Stimulated activated CD4-positive, alpha-beta T cell treated with anti-CD3 and anti-CD28 coated beads, Interleukin-12 subunit alpha, Interleukin-12 subunit beta, amount 100 ng/mL, for 48 hours (primary cell): ENCODE measurements around the gene MLN.

Experiments
- DNase-seq, 3 donors: peaks; one replicate each; pipeline ENCODE4 v3.0.0-alpha.2; 2020; ENCODE audit warnings: low read depth in 2 of 3, low spot score in 1 of 3

MLN gene

DNA sequence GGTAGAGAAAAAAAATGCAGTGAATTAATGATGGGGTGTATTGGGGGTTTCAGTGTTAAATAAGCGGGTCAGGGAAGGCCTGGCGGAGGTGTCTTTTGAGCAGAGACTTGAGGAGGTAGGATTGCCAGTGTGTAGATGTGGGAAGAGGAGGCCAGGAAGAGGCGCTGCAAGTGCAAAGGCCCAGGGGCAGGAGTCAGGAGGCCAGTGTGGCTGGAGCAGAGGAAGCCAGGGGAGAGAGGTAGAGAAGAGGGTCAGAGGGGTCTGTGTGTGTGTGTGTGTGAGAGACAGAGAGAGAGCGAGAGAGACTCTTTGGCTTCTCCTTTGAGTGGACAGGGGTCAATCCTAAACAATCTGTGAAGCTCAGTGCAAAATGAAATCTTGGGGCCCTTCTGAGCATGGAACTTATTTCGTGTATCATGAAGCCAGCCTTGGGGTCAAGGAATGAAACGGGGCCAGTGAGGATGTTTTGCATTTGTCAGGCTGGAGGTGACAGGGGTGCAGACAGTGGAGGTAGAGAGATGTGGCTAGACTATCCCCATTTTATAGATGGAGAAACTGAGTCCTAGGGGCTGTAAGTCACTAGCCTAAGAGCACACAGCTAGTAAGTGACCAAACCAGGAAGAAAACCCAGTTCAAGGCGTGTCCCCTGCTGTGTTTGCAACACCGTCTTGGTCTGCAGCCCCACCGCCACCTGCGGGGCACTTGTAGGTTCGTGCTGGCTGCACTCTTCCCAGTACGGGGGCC, 47.4 kb downstream of the MLN start:
- DNase-seq, result no peak

DNA sequence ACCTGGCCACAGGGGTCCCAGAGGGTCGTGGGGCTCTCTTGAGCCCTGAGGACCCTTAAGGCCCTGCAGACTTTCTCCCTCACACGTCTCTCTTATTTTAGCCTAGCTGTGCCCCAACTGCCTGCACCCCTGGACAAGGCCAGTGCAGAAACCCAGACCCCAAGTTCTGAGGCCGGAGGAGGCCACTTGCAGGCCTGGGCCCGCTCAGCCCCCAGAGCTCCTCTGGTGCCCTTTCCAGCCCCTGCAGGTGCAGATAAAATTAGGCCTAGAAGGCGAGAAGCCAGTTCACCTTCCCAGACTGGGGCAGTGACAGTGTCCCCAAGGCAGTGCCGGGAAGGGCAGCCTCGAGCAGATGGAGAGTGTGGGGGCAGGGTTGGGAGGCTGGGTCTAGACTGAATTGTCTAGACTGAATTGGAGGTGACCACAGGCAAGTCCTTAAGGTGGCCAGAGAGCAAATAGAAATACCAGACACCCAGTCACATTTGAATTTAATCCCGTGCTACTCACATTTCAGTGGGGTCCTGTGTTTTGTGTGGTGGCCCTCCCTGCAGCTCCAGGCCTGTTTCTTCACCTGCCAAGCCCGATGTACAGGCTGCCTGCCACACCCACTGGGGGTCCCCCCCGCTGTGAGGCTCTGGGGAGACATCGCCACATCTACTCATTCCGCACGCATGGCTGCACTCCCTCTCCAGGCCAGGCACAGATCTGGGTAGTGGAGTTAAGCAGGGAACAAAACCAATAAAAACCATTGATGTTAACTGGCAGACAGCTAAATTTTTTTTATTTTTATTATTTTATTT, 48.5 kb downstream of the MLN start:
- no peak for DNase-seq

DNA sequence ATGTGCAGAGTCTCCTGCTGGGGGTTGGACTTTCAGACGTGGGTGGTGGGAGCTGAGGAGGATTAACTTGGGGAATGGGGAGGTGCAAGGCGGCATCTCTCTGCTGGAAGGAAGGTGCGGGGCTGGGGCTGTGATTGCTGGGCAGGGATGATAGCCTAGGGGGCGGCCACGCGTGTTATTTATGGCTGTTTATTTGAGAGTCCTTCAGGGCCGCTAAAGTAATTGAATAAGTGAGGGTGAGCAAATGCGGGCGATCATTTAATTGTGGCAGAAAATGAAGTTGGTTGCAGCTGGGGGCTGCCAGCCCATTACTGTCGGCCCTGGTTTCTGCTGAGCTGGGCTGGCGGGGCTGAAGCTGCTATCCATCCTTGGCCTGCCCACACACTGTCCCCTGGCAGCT, 49.6 kb downstream of the MLN start:
- no peak for DNase-seq

DNA sequence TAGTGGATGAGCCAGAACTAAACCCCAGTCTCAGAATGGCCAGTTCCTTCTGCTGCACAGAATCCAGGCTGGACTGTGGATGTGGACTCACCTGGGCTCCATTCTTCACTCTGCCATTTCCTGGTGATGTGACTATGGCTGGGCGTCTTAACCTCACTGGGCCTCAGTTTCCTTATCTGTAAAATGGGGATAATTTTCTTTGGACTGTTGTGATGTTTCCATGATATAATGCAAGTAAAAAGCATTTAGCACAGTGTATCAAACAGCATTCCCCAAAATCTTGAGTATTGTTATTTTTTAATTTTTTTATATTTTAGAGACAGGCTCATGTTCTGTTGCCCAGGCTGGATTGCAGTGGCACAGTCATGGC, 51.2 kb downstream of the MLN start:
- no peak for DNase-seq

DNA sequence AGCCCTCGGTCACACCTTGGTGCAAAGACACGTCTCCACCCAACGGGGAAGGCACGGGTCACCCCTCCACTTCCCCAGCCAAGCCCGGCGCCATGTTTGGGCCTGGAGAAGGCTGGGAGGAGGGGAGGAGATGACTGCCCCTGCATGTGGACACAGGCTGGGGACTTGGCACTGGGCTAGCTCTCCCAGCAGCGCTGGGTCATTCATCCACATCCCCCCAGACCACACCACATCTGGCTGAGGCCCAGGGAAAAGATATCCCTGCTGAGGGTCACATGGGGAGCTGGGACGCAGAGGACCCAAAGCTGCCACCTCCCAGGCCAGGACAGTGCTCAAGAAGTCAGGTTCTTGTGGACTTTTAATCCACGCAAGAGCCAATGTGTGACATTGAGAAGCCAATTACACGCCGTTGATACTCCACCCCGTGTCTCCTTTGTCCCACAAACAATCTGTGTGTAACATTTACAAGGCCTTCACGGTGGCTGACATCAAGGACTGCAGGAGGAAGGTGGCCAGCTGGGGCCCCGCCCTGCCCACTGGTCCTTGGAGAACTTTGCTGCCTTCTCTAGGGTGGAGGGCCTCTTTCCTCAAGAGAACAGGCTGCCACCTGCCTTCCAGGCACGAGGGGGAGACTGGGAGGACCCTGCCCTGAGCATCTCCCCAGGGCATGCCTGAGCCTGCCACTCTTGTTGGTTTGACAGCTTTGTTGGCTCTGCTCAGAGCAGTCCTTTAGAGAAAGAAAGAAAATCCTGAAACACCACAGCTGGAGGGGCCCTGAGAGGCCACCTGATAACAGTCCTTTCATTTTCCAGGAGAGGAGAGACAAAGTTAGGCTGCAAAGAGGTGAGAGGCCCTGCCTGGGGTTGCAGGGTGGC, 51.8 kb downstream of the MLN start:
- no peak for DNase-seq

DNA sequence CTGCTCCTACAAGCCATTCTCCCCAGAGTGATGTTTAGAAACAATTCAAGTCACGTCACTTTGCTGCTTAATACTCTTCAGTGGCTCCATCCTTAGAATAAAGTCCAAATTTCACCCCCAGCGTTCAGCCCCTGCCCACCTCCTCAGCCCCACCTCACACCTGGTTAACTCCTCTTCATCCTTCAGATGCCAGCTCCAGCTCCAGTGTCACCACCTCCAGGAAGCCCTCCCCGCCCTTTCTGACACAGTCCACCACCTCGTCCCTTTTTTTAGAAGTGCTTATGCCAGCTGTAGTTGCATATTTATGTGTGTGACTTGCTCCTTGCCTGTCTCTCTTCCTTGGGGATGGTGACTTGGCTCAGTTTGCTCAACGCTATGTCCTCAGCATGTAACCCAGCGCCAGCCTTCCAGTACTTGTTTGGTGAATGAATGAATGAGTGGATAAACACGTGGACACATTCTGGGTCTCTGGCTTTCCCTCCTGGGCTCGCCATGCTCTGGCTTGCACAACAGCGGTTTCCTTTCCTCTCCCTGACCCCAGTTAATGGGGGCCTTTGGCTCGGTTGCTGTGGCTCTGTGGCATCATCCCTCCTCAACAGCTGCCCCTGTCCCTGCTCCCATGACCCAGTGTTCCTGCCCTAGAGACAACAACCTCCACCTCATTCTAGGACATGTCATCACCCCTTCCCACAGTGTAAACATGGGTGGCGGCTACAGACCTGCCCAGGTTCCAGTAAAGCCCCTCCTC, 53.4 kb downstream of the MLN start:
- no peak for DNase-seq

DNA sequence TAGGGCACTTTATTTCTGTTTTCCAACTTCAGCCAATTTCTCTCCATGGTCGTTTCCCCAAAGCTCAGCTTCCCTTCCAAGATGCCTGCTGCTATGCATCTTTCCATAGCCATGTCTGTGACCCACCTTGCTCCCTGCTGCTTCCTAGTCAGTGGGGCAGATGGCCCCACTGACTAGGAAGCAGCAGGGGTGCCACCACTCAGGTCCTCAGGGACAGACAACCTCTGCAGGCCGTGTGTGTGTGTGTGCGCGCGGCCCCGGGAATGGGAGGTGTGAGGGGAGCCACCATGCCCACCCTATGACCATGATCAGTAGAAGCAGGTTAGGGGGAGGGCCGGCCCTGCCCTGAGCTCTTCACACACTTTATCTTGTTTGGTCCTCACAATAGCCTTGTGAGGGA, 54.4 kb downstream of the MLN start:
- no peak for DNase-seq

DNA sequence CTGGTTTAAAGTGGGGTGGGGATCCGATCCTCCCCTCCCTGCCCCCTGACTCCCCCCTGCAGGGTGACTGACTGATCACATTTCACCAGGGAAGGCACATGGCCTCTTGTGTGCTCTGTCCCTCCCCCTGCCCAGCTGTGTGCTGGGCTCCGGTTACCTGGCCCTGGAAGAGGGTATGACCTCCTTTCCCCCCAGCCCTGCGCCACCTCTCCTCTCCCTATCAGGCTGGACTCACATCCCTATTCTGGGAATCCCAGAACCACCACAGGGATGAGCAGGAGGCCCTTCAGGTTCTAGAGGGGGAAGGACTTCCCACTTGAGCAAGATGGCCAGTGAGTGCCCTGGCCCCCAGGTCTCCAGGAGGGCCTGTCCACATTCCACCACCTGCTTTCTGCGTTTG, 55.0 kb downstream of the MLN start:
- no peak for DNase-seq

DNA sequence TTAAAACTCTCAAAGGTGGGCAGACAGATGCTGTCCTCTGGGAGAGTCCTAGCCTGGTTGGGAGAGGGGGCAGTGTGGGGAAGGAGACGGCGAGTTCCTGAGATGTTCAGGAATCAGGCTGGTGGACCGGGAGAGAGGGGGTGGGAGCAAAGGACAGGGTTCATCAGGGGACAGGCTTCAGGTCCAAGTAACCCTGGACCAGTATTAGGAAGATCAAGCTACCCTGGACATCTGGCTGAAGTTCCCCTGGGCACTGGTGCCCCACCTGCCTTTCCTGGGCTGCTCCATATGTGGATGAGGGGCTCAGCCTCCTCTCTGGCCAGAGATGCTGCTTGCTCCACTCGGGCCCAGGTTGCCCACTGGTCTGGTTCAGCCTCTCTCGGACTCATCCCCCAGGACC, 56.0 kb downstream of the MLN start:
- DNase-seq, result no peak

DNA sequence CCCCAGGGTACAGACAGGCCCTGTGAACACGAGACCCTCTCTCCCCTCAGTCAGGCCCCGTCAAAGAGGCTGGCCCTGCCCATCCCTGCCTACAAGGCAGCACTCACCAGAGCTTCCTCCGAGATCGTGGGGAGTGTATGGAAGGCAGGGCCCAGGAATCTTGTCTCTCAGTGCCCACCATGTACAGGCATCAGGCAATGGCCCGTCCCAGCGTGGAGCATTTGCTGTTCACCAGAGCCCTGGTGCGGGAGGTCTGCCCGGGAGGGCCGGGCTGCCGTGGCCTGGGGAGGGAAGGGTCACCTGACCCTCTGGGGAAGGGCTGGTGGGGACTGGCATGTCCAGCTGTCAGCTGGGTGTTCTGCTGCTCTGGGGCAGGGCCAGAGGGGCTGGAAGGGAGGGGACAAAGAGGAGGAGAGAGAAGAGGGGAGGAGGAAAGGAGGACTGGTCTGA, 57.1 kb downstream of the MLN start, which contains the start of gene IP6K3:
TSS of gene IP6K3 (minus strand) at position 255 of the 450 bp plus-strand sequence. CDS start 11,429 bp downstream, outside the sequence.
- DNase-seq, result no peak

DNA sequence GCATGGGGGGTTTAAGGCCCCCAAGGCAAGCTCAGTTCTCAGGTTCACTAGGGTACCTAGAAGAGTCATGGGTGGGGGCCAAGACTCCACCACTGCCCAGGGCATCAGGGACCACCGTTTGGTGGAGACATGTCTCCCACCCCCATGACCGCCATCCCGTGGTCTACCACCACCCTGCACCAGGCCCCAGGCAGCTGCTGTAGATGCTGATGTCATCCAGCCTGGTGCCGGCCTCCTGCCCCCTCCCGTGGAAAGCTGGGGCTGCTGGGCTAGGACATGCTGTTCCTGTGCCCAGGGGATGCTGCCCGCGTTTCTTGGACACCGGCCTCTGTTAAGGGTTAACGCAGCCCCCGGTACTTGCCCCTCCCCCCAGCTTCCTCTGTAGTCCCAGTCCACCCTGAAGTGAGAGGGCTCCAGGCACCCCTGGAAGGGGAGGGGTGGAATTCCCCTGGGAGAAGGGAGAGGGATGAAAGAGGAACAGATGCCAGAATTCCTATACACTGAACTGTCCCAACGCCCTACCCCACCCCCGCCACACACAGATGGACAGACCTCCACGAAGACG, 57.7 kb downstream of the MLN start:
- no peak for DNase-seq

DNA sequence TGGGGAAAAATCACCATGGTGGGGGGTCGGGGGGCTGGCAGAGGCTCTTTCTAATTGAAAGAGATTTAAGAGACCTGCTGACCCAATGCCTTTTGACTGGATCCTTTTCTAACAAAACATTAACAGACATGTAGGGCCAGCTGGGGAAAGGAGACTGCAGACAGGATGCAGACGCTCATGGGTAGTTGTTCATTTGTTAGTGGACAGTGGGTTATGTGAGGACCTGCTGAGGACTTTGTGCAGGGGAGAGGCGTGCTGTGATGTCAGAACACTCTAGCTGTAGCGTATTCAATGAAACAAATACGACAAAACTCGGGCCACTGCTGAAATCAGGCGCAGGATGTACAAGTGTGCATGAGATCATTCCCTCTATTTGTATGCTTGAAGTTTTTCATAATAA, 58.3 kb downstream of the MLN start:
- no peak for DNase-seq

DNA sequence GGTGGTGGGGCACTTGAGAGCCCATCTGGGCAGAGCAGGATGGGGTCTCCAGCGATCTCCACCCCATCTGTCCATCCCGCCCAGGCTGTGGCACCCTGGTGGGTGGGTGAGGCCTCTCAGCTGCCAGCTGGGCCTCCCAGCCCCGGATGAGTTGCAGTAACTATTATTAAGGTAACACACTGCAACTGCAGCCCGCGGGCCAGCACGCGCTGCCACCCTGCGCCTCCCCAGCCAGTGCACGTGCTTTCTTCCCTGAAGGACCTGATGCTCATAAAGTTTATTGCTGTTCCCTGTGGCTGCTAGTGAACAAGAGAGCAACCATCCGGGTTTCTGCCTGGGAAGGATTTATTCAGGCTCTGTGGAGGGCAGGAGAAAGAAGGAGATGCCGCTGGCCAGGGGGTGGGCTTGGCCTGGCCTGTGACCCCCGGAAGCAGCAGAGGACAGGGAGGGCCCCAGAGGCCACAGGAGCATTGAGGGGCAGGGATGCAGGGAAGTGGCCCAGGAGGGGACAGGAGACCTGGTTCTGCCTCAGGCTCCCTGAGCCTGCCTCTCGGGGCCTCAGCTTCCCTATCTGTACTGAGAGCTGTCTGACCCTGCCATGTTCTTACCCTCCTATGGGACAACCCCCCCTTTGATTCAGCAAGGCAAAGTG, 58.8 kb downstream of the MLN start:
- DNase-seq, result no peak
